WERI-Rb-1 (cell line): ENCODE data around the gene WWOX.

ENCODE experiments used
- DNase-seq: peaks from one replicate; pipeline ENCODE4 v3.0.0-alpha.2; 2020
- H3K27ac ChIP-seq: fragments of 250-450 bp; sonication (Bioruptor Pico); 2 replicates; pipeline ENCODE4 v1.5.1; 2020; ENCODE audit warnings: mild to moderate bottlenecking, moderate library complexity
- H3K27me3 ChIP-seq: fragments of 250-450 bp; sonication (Bioruptor Pico); 2 replicates; pipeline ENCODE4 v1.5.1; 2021; ENCODE audit warnings: mild to moderate bottlenecking, low read depth, moderate library complexity; ENCODE audit not compliant: insufficient read depth, severe bottlenecking
- H3K36me3 ChIP-seq: fragments of 250-450 bp; sonication (Bioruptor Pico); 2 replicates; pipeline ENCODE4 v1.5.1; 2020; ENCODE audit warnings: mild to moderate bottlenecking, moderate library complexity
- H3K4me3 ChIP-seq: 2 replicates; pipeline ENCODE4 v1.5.1; 2011; ENCODE audit warnings: low read depth, mild to moderate bottlenecking, control low read depth, low read length
- H3K9me3 ChIP-seq: fragments of 250-450 bp; sonication (Bioruptor Pico); 2 replicates; pipeline ENCODE4 v1.5.1; 2021; ENCODE audit warnings: mild to moderate bottlenecking, moderate library complexity; ENCODE audit not compliant: severe bottlenecking
- TF ChIP-seq, protein P1 (sequence below): IDR thresholded peaks from 2 replicates; pipeline ENCODE4 v1.5.1; 2011; ENCODE audit warnings: low read depth, mild to moderate bottlenecking, control low read depth, inconsistent platforms, low read length

WWOX gene

GRCh38 chr16:78799429-78799828, 700.0 kb downstream of the WWOX start:
- Histone ChIP-seq H3K4me3 (no peak overlapping the region), H3K27ac (no peak overlapping the region), H3K27me3 (no peaks in the 10 kb centered on the region), H3K9me3 (no peaks in the 10 kb centered on the region), H3K36me3 (no peaks in the 10 kb centered on the region)
- TF ChIP-seq, protein P1, sequence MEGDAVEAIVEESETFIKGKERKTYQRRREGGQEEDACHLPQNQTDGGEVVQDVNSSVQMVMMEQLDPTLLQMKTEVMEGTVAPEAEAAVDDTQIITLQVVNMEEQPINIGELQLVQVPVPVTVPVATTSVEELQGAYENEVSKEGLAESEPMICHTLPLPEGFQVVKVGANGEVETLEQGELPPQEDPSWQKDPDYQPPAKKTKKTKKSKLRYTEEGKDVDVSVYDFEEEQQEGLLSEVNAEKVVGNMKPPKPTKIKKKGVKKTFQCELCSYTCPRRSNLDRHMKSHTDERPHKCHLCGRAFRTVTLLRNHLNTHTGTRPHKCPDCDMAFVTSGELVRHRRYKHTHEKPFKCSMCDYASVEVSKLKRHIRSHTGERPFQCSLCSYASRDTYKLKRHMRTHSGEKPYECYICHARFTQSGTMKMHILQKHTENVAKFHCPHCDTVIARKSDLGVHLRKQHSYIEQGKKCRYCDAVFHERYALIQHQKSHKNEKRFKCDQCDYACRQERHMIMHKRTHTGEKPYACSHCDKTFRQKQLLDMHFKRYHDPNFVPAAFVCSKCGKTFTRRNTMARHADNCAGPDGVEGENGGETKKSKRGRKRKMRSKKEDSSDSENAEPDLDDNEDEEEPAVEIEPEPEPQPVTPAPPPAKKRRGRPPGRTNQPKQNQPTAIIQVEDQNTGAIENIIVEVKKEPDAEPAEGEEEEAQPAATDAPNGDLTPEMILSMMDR: no peak
- DNase-seq: no peak

DNA sequence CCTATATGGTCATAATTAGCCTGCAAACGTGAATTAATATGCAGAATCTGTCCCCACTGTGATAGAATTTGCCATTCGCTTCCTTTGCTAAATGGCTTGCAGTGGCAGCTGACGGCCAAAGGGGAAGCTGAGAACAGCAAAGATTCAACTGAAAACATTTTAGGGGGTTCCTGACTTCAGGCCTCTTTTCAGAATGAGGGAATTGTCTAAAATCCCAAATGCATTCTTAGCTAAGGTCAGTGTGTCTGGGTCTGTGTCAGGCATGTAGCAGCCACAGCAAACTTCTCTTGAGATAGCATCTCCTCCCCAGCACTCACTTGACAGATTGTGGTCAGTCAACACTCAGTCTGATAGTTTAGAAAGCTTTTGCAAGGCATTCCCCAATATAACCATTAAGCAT, 701.1 kb downstream of the WWOX start:
- DNase-seq: no peak
- H3K27me3 ChIP-seq: no peaks in the 10 kb centered on the region
- H3K4me3 ChIP-seq: no peak overlapping the region
- H3K27ac ChIP-seq: no peak overlapping the region
- H3K9me3 ChIP-seq: no peaks in the 10 kb centered on the region
- no peaks in the 10 kb centered on the region for H3K36me3 ChIP-seq
- TF ChIP-seq, protein P1: no peak

DNA sequence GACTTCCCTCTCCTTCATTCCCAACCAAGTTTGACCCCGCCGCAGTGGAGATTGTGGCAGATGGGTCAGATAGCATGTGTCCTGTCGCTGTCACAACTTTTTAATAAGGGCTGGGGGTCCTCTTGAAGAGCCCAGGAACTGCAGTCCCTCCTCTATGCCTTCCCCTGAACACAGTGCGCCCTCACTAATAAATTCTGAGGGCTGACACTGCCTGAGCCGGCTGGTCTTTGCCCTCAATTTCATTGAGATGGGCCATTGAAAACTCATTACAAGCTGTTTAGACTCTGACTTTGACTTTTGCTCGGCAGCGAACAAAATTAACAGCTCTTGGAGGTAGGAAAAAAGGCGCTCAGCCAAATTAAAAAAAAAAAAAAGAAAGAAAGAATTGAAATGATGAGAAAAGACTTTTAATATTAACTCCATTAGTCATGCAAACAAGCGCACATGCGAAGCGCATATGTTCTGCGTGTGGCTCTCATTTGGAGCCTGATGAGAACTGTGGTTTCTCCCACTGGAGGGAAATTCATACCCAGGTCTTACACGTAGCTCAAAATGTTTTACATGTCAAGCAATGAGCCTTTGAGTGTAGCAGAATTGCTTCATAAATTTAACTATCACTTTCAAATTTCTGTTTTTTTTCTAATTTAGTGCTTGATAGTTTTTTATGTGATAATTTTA, 704.7 kb downstream of the WWOX start:
- no peaks in the 10 kb centered on the region for H3K9me3 ChIP-seq
- no peaks in the 10 kb centered on the region for H3K27me3 ChIP-seq
- H3K27ac ChIP-seq: no peak overlapping the region
- no peak for DNase-seq
- no peaks in the 10 kb centered on the region for H3K36me3 ChIP-seq
- H3K4me3 ChIP-seq: no peak overlapping the region
- TF ChIP-seq, protein P1: no peak

GRCh38 chr16:78805556-78805955, 706.1 kb downstream of the WWOX start:
- H3K36me3 ChIP-seq: no peaks in the 10 kb centered on the region
- H3K27ac ChIP-seq: no peak overlapping the region
- H3K4me3 ChIP-seq: no peak overlapping the region
- TF ChIP-seq, protein P1: no peak
- H3K27me3 ChIP-seq: no peaks in the 10 kb centered on the region
- no peaks in the 10 kb centered on the region for H3K9me3 ChIP-seq
- DNase-seq: no peak

- Histone ChIP-seq H3K27me3 (no peaks in the 10 kb centered on the region), H3K27ac (no peak overlapping the region), H3K4me3 (no peak overlapping the region), H3K36me3 (no peaks in the 10 kb centered on the region), H3K9me3 (no peaks in the 10 kb centered on the region)
- DNase-seq: no peak
- TF ChIP-seq, protein P1: no peak
Observed at GRCh38 chr16:78811247-78811646, 711.8 kb downstream of the WWOX start.

GRCh38 chr16:78812582-78812981, 713.1 kb downstream of the WWOX start:
- Histone ChIP-seq H3K36me3 (no peaks in the 10 kb centered on the region), H3K9me3 (no peaks in the 10 kb centered on the region), H3K27me3 (no peaks in the 10 kb centered on the region), H3K4me3 (no peak overlapping the region), H3K27ac (no peak overlapping the region)
- TF ChIP-seq, protein P1: no peak
- no peak for DNase-seq
